Prostate gland (tissue), 2 donors: ENCODE data around the gene MAP2K7.

Source experiments
- POLR2A ChIP-seq: fragments of 450-650 bp; IDR thresholded peaks from one replicate; pipeline ENCODE4 v1.6.1; 2016; ENCODE audit warnings: antibody characterized with exemption, mild to moderate bottlenecking
- TF ChIP-seq, protein P1 (sequence below), 4 experiments: fragments of 200-600 bp in 2 of 4; fragments of 450-650 bp in 2 of 4; sonication (generic) in 2 of 4; IDR thresholded peaks; 1 replicate in 3 of 4; 2 replicates in 1 of 4; pipeline ENCODE4 v1.5.1; 2016 to 2019; ENCODE audit warnings: antibody characterized with exemption in 4 of 4, mild to moderate bottlenecking in 2 of 4, moderate library complexity in 2 of 4

DNA sequence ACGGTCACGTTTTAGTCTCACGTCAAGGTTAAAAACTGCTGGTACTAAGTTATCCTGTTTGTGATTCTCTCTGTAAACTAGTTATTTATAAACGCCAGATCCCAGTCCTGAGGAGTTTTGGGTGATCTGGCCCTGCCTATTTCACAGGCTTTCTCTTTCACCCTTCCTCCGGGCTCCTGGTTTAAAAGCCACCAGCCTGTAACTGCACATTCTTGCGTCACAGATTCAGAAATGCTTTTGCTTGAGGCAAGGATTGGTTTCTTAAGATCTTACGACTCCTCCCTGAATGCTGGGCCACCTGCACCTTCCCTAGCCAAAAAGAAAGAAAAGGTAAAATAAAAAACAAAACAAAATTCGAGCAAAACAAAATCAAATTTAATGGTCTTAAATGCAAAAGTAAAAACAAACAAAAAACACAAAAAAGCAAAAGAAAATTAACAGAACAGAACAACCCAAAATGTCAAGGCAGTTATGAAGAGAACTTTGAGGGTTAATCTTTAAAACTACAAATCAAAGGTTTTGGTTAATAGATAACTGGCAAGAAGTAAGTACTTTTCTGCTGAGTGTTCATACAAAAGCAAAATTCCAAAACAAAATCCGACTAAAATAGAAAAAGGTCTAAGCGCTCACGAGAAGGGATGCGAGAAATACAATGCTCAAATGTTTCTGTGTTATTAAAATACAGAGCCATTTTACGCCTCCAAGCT is 58.4 kb downstream of the MAP2K7 start:
- TF ChIP-seq, protein P1, sequence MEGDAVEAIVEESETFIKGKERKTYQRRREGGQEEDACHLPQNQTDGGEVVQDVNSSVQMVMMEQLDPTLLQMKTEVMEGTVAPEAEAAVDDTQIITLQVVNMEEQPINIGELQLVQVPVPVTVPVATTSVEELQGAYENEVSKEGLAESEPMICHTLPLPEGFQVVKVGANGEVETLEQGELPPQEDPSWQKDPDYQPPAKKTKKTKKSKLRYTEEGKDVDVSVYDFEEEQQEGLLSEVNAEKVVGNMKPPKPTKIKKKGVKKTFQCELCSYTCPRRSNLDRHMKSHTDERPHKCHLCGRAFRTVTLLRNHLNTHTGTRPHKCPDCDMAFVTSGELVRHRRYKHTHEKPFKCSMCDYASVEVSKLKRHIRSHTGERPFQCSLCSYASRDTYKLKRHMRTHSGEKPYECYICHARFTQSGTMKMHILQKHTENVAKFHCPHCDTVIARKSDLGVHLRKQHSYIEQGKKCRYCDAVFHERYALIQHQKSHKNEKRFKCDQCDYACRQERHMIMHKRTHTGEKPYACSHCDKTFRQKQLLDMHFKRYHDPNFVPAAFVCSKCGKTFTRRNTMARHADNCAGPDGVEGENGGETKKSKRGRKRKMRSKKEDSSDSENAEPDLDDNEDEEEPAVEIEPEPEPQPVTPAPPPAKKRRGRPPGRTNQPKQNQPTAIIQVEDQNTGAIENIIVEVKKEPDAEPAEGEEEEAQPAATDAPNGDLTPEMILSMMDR (IDR thresholded peaks at IDR 0.05), result no peak
- TF ChIP-seq POLR2A, result no peak
